Kidney capillary endothelial cell (primary cell): Measurements from ENCODE around the gene NDUFS6.

Experiments
- DNase-seq: peaks from one replicate; pipeline ENCODE4 v3.0.0-alpha.2; 2018; ENCODE audit warnings: low spot score

The NDUFS6 gene

GRCh38 chr5:1765880-1766235 lies 35.3 kb upstream of the NDUFS6 start:
- no peak for DNase-seq

DNA sequence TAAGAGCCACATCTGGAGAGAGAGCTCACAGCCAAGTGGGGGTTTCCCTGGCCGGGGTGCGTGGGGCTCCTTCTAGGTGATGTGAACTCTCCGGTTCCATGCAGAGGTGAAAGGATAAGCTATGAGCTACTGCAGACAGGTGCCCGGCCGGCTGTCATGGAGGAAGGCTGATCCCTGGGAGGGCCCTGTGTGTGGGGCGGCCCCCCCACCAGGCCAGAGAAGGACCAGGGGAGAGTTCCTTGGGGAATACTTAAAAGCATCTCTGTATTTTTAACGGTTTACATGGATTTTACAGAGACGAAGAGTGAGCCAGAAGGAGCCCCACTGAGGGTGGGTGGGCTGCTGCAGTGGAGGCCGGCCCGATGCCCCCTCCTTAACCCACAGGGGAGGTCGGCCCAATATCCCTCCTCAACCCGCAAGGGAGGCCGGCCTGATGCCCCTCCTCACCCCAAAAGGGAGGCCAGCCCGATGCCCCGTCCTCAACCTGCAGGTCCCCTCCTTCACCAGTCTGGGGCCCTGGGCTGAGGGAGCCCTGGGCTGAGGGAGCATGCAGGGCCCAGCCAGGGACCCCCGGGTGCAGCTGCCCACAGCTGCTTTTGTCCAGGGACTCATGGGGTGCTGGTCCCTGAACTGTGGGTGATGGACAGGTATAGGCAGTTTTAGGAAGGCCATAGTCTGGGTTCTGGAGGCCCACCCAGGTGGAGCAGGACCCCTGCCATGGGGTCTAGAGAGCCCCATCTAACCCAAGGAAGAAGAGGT lies 33.5 kb upstream of the NDUFS6 start:
- DNase-seq = no peak

DNA sequence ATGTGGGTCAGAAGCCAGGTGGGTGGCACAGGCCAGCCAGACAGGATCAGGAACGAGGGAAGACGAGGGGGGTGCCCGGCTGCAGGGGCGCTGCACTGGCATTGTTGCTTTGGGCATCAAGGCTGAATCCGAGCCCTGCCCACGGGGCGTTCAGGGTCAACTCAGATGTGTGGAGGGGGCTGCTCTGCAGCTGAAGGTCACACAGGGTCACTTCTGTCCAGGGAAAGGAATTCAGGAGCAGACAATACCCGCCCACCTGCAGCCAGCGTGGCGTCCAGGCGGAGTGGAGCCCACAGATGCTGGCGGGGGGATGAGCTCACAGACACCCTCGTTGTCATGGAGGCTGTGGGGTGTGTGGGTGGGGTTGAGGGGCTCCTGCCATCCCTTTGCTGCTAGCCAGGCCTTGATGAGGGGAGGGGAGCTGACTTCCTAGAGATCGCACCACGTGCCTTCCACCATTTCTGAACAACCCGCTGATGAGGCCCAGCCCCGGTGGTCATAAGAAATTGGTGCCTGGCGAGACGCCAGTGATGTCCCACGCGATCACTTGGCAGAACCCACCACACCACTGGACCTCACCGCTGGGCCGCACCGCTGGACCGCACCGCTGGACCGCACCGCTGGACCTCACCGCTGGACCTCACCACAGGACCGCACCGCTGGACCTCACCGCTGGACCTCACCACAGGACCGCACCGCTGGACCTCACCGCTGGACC lies 32.8 kb upstream of the NDUFS6 start:
- DNase-seq = no peak

- no peak for DNase-seq
Measured at GRCh38 chr5:1769017-1769640, 32.1 kb upstream of the NDUFS6 start.

DNA sequence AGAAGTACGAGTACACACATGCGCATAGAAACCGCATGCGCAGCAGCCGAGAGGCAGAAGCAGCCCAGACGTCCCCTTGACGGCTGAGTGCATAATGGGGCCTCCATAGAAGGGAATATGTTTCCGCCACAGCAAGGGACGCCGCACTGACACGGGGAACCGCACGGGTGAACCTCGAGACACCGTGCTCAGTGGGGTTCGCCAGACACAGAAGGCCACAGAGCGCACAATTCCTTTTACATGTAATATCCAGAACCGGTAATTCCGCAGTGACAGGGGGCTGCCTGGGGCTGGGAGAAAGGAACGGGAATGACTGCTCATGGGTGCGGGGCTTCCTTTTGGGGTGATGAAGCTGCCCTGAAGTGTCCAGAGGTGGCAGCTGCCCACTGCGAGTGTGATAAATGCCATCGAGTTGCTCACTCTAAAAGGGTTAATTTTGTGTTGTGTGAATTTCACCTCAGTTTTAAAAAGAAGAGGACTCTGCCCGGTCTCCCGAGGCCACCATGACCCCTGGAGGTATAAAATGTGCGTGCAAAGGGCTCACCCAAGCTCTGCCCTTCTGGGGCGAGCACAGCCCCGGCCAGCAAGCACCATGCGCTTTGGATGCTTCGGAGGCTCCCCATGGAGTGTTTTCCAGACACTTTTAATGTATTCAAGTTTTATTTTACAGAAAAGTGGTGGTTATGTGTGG lies 31.3 kb upstream of the NDUFS6 start:
- DNase-seq = no peak

DNA sequence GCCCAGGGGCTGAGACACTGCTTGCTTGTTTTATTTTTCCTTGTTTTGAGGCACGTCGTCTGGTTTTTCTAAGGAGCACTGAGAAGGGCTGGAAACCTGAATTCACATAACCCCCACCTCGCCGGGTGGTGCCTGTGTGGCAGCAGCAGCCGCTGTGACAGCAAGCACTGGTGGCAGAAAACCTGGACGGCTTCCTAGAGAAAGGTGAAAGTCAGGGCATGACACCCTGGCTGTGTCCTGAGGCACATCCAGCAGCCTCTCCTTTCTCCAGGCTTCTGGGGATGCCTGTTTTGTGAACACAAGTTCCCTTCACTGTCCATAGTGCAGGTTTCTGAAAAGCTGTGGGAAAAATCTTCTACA lies 30.8 kb upstream of the NDUFS6 start:
- DNase-seq = no peak

DNA sequence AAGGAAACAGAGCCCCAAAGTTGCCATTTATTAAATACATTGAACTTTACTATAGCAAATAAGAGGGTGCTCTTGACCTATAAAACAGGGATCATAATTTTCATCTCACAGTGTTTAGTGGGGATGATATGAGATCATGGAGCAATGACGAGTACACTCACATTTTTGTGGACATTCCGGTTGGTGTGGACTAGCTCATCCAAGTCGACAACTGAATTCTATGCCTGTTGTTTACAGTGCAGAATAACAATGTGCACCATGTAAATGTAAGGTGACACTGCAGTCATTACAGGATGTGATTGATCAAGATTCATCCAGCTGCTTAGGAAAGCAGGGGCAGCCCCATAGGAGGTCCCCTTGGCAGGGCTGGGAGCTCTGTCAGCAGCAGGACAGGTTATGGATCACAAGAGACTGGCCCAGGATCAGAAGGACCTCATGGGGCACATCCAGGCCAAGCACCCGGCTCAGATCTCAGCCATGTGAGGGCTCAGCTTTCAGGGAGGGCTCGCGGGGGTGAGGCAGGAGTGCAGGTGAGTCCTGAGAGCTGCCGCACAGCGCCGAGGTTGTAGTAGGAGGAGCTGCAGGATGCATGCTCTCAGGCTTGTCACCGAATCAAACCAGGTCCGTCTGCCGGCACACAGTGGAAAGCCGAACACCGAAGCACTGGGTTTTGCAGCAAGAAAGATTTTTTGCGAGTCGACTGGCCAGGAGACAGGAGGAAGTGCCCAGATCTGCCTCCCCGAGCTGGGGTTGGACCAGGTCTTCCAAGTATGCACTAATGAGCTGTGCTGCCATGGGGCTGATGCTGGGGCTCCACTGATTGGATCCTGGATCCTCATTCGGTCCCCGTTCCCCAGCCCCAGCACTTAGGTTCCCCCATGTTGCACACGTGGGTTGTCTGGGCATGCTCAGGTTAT lies 29.8 kb upstream of the NDUFS6 start:
- DNase-seq = no peak

DNA sequence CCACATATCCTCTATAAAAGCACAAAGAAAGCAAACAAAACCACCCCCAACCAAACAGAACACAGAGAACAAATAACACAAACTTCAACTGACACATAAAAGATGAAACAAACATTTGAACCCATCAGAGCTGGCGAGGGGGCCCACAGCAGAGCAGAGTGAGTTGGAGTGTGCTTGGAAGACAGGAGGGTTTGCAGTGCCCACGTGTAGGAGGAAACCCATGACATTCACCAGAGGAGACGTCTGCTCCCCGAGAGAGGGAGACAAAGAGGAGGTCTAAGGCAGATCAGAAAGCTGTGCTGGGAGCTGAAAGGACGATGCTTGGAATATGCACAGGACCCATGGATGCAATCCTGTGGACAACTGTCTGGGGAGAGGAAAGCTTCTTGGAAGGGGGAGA lies 28.6 kb upstream of the NDUFS6 start:
- DNase-seq = peak; percentile 35

GRCh38 chr5:1776831-1777230 lies 24.4 kb upstream of the NDUFS6 start:
- no peak for DNase-seq

- DNase-seq = no peak
Measured at GRCh38 chr5:1777281-1778137, 23.7 kb upstream of the NDUFS6 start.

- DNase-seq = no peak
Measured at GRCh38 chr5:1778138-1779020, 22.8 kb upstream of the NDUFS6 start.

GRCh38 chr5:1779021-1779680 lies 22.1 kb upstream of the NDUFS6 start:
- DNase-seq = no peak

- DNase-seq = no peak
Measured at GRCh38 chr5:1779782-1780613, 21.2 kb upstream of the NDUFS6 start.

- no peak for DNase-seq
Measured at GRCh38 chr5:1780614-1780930, 20.6 kb upstream of the NDUFS6 start.

DNA sequence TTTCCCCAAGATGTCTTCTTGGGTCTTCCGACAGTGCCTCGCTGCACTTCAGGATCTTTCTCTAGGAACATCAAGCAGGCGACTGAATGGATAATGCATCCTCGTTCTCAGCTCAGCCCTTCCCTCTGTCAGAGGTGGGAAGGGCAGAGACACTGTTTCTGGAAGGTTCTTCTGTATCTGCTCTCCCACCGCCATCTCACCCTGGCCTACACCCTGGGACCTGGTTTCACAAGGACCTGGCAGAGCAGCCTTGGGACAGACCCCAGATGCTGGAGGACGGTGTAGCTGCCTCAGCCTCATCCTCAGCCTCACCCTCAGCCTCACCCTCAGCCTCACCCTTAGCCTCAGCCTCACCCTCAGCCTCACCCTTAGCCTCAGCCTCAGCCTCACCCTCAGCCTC lies 20.1 kb upstream of the NDUFS6 start:
- no peak for DNase-seq

DNA sequence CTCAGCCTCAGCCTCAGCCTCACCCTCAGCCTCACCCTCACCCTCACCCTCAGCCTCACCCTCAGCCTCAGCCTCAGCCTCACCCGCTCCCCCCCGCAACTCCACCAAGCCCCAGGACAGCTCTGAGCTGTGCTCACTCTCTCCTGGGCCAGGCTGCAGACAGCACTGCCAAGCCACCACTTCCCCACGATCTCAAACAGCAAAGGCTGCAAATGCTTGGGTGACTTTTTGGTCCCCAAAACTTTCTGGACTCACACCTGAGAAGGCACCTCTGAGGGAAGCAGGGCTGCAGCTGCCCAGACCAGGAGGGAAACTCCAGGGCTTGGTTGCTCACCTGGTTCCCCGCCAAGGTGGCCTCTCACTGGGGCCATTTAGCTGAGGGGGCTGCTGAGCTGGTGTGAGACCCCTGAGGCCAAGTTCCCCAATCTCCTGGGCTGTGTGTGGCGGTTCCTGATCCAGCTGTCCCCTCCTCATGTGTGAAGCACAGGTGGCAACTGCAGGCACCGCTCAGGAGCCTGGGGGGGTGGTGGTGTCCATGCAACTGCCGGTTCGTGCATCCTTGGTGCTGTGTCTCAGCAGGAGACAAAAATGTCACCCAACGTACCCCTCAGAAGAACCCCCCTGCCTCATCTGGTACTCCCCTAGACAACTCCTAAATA lies 19.4 kb upstream of the NDUFS6 start:
- no peak for DNase-seq

GRCh38 chr5:1782385-1783215 lies 18.6 kb upstream of the NDUFS6 start:
- no peak for DNase-seq
